Stimulated activated CD8-positive, alpha-beta memory T cell treated with anti-CD3 and anti-CD28 coated beads, Interleukin-7, amount 100 ng/mL, for 1 hour (primary cell): ENCODE data around the gene KRTAP4-2.
"Not testable (repeated sequence)": the region's sequence is repeated elsewhere in the genome, so short reads cannot be mapped to it uniquely, and the experiment has no call there.

Source experiments
- DNase-seq, 2 donors: peaks; one replicate each; pipeline ENCODE4 v3.0.0-alpha.2; 2020; ENCODE audit warnings: low read depth in 2 of 2

The KRTAP4-2 gene

DNA sequence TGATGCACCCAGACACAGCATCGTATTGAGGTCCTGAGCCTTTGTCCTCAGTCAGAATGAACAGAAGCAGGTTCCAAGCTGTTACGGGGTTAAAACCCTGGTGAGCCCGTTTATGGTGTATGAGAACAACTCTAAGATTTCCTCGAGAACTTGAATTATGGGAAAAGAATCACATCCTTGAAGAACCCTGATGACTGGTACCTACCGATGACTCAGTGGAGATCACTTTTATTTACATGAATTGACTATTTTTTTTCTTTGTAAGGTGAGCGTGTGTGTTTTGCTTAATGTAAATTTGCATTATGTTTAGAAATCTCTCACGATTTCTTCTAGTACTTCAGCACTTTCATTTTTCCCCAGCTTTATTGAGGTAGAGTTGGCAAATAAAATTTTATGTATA, 14.2 kb downstream of the KRTAP4-2 start:
- DNase-seq, result no peak

DNA sequence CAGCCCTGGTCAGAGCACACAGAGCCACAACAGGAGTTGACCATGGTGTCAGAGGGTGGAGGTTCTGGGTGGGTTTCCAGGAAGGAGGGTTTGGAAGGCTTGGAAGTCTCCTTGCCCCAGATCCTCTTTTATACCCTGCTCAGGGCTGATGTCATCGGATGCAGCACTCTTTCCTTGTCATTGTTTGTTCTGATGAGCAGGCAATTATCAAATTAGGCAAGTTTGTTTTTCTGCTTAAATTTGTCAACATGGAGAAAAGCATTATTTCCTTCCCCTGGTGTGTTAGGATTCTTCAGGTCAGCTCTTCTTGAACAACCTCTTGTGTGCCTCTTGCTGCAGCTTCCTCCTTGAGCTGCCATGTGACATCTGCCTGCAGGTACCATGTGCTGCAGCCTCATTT, 17.4 kb downstream of the KRTAP4-2 start, which contains the start of gene KRTAP4-4:
KRTAP4-4 (minus strand) TSS at position 101 of the 400 bp plus-strand sequence; CDS start at position 44, 57 bp downstream.
- DNase-seq, result no peak

DNA sequence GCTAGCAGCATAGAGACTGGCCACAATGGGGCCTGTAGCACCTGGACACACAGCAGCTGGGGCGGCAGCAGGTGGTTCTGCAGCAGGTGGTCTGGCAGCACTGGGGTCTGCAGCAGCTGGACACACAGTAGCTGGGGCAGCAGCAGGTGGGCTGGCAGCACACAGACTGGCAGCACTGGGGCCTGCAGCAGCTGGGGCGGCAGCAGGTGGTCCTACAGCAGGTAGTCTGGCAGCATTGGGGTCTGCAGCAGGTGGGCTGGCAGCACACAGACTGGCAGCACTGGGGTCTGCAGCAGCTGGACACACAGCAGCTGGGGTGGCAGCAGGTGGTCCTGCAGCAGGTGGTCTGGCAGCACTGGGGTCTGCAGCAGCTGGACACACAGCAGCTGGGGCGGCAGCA, 17.8 kb downstream of the KRTAP4-2 start:
- not testable (repeated sequence) for DNase-seq

DNA sequence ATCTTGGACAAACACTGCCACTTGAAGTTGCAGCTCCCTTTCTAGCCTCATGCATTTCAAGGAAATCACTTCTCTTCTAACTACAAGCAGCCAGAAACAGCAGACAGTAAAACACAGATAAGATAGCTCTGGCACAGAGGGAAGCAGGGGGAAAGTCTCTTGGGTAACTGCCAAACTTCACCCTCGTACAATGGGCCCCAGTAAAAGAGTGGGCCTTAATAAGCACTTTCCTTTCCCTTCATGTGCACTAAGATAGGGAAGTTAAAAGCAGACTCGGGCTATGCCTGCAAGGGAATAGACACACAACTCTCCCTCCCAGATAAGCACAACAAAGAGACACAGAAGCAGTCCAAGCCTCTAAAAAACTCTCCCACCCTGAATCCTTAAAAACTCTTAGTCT, 24.2 kb downstream of the KRTAP4-2 start:
- no peak for DNase-seq

DNA sequence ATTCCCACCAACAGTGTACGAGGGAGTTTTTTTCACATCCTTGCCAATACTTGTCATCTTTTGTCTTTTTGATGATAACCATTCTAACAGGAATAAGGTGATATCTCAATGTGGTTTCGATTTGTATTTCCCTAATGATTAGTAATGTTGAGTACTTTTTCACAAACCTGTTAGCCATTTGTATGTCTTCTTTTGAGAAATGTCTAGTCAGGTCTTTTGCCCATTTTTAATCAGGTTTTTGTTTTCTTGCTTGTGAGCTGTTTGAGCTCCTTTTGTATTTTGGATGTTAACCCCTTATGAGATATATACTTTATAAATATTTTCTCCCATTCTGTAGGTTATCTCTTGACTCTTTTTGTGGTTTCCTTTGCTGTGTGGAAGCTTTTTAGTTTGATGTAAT, 26.5 kb downstream of the KRTAP4-2 start:
- no peak for DNase-seq

DNA sequence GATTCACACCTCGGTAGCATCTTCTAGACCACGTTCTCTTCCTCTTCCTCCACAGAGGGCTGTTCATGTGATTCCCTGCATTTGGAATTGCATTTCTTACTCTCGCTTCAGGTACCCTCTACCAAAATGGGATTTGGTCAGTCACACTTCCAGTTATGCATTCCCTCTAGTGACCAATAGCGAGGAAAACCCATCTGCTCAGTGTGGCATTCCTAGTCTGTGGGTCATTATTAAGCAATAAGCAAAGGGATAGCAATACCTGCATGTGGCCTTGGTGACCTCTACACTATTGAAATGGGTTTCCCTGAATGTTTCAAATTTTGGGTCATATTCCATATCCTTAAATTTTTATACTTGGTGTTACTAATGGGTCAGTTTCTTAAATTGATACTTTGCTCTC, 28.0 kb downstream of the KRTAP4-2 start:
- DNase-seq, result no peak

DNA sequence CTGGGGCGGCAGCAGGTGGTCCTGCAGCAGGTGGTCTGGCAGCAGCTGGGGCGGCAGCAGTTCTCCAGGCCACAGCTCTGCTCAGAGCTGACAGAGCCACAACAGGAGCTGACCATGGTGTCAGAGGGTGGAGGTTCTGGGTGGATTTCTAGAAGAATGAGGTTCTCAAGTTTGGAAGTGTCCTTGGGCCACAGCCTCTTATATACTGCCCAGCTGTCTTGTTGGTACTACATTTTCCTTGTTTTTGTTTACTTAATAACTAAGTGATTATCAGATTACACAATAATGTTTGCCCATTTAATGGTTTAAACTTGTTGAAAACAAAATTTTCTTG, 28.4 kb downstream of the KRTAP4-2 start, which contains the start of gene KRTAP4-5:
KRTAP4-5 (minus strand) TSS at position 174 of the 334 bp plus-strand sequence; CDS start at position 116, 58 bp downstream.
- no peak for DNase-seq

DNA sequence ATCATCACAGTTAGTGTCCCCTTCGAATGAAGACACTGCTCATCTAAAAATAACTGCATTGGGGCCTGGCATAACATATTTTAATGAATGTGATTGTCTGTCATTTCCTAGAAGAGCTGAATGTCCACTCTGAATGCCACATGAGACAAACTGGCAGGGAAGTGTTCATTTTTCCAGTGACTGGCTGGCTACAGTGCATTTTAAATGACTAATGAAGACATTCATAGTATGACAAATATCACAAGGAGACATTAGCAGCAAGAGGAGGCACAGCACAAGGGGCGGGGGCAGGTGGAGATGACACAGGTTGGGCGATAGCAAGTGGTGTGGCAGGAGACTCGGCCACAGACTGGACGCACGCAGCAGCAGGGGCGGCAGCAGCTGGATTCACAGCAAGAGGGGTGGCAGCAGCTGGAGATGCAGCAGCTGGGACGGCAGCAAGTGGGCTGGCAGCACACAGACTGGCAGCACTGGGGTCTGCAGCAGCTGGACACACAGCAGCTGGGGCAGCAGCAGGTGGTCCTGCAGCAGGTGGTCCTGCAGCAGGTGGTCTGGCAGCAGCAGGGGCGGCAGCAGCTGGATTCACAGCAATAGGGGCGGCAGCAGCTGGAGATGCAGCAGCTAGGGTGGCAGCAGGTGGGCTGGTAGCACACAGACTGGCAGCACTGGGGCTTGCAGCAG, 28.9 kb downstream of the KRTAP4-2 start:
- DNase-seq, result not testable (repeated sequence)

DNA sequence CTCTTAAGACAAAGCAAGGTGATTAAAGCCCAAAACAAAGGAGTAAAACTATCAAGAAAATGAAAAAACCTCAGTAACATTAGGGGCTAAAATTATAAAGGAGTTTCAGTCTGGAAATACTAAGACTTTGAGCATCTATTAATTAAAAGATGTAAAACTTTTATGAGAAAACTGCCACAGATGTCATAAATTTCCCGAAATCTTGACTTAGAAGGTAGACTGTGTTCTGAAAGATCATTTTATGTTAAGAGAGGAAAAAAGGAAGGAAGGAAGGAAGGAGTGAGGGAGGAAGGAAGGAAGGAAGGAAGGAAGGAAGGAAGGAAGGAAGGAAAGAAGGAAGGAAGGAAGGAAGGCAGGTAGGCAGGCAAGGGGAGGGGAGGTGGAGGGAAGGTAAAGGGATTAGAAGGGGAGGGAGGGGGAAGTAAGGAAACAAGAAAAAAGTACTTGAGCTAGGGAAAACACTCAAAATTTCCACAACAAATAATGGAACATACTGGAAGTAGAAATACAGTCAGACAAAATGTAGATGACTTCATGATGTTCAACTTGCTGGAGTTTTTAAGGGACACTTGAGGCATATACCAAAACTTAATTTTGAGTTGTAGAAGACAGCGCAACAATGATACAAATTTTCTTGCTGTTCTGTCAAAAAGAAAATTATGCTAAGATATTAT, 30.4 kb downstream of the KRTAP4-2 start:
- DNase-seq, result no peak

DNA sequence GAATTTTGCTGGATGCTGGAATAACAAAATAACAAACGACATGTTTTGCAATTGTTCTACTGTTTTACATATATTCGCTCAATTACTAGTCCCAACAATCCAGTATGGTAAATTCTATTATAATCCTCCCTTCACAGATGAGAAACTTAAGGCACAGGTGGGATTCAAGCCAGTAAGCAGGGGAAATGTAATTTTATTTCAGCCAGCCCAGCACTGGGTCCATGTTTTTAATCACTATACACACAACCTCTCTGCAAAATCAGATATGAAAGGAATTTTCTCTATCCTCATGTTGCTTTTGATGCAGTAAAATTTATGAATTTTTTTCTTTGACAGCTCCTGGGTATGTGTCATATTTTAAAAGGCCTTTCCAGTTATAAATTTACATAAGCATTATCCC, 32.8 kb downstream of the KRTAP4-2 start:
- DNase-seq, result no peak

DNA sequence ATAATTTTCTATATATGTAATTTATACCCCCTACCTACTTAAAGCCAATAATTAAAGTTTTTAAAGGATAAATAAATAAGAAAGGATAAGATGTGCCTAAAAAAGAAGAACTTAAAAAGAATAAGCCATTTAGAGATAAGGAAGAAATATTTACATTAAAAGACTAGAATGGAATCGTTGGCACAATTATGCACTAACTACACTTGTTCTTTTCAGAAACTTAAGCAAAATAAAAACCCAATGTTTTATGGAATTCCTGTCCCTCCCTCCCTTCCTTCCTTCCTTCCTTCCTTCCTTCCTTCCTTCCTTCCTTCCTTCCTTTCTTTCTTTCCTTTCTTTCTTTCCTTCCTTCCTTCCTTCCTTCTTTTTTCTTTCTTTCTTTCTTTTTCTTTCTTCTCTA, 33.2 kb downstream of the KRTAP4-2 start:
- DNase-seq, result no peak

DNA sequence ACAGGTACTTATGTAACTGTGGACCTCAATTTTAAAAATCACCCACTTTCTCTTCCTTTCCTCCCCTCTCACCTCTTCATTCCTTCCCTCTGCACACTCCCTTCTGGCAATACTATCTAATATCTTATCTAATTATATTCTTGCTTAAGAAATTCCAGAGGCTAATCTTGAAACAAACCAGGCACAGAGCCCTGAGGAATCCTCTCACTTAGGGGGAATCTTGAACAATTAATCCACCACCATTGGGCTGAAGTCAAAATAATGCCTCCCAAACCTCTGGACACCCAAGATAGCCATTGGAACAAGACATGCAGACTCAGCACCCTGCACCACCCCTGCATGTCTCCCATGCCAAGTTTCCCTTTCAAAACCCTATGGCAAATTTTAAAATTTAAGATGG, 36.7 kb downstream of the KRTAP4-2 start:
- no peak for DNase-seq

DNA sequence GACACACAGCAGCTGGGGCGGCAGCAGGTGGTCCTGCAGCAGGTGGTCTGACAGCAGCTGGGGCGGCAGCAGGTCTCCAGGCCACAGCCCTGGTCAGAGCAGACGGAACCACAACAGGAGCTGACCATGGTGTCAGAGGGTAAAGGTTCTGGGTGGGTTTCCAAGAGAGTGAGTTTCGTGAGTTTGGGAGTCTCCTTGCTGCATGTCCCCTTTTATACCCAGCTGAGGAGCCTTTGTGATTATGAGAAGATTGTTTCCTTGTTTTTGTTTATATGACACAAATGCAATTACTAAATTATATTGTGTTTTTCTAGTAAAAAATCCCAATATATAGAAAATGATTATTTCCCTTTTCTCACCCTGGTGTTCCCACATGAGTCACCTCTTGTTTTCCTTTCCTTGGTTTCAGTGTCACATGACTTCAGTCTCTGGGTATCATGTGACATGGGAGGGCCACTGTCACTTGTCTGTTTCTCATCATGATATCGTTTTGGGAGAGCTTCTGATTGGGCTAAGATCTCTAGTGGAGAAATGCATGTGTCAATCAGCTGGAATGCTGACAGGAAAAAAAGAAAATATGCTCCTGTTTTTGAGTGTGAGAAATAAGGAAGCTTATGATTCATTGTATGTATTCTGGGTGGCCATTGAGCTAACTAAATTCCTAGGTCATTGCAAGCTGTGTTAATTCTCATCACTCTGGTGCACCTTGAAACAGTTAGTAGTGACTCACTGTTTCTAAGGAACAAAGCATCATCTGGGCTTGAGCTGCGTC, 37.5 kb downstream of the KRTAP4-2 start, which contains the start of gene KRTAP4-6:
KRTAP4-6 (minus strand) TSS at position 185 of the 772 bp plus-strand sequence; CDS start at position 128, 57 bp downstream.
- DNase-seq, result no peak

DNA sequence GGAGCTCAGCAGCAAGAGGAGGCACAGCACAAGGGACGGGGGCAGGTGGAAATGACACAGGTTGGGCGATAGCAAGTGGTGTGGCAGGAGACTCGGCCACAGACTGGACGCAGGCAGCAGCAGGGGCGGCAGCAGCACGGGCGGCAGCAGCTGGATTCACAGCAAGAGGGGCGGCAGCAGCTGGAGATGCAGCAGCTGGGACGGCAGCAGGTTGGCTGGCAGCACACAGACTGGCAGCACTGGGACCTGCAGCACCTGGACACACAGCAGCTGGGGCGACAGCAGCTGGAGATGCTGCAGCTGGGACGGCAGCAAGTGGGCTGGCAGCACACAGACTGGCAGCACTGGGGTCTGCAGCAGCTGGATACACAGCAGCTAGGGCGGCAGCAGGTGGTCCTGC, 38.2 kb downstream of the KRTAP4-2 start:
- DNase-seq, result not testable (repeated sequence)

DNA sequence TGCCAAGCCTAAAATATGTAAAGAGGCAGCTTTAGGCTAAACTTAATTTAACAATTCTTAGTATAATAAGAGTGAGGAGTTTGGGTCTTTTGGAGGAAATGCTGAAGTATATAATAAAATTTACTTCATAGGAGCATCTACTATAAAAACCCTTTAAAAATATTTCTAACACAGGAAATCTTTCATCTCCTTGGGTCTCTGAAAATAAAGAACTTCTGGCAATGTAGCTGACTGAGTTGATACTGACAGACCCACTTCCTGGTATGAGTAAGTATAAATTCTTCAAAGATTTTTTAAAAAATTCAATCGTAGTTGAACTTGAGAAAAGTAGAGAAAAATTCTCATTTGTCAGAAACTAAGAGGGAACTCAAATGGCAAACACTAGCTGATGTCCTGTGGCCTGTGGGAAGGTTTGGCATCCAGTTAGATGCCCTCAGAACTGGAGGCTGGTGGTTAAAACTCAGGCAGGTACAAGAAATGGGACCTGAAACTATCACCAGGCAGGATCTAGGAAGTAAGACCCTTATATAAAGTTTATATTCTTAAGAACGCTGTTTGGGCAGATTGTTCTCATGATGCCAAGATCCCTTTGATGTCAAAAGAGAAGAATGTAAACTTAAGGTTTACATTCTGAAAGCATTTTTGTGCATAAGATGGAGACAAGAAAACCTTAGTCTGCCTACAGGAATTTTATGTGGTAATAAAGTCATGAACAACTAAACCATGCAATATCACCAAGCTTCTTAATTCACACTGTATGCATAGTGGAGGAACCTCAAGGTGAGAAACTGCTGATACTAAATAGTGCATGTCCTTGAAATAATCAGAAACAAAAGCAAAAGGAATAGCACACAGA, 43.9 kb downstream of the KRTAP4-2 start:
- no peak for DNase-seq

DNA sequence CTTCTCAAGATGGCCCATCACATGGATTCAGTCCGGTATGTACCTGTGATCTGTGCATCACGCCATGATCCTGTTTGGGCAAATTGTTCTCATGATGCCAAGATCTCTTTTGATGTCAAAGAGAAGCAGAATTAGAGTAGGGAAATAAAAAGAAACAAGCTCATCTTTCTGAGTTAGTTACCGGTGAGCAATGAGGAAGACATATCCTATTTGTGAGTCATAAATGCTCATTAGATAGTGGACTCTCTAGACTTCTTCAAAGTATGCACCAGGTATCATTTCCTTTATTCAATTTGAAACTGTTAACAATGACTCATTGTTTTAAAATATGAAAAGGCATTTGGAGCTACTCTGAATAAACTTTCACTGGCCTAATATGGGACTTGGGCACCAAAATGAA, 46.0 kb downstream of the KRTAP4-2 start:
- no peak for DNase-seq
